AG20443 (cell line): ENCODE results near the gene EOLA2.
"Not testable (repeated sequence)": the region's sequence is repeated elsewhere in the genome, so short reads cannot be mapped to it uniquely, and the experiment has no call there.

Experiments used
- DNase-seq: peaks from one replicate; pipeline ENCODE4 v3.0.0; 2012; ENCODE audit warnings: low spot score, mixed read lengths

The EOLA2 gene

DNA sequence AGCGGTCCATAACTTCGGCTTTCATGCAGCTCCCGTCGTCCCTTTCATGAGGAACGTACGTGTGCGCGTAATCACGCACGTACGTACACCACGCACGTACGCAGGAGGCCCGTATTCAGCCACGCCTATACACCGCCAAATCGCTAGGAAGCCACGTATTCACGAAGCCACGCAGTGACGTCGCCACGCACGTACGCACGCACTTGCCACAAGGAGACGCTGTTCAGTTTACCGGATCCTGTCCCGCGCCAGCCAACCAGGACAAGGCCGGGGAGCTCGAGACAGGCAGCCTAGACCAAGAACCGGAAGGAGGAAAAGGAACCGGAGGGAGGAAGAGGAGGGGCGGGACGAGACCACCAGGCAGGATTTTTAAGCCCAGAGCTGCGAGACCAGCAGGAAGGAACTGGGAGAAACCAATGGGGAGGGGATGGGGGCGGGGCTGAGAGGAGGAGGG lies at the start of gene EOLA2:
EOLA2 (minus strand) TSS at position 65 of the 454 bp plus-strand sequence. CDS start 4,617 bp downstream, outside the sequence.
- DNase-seq, result peak; percentile 68

GRCh38 chrX:149987613-149988012 lies 49.3 kb upstream of the EOLA2 start:
- no peak for DNase-seq

GRCh38 chrX:149984411-149984810 lies 46.1 kb upstream of the EOLA2 start:
- DNase-seq, result no peak

DNA sequence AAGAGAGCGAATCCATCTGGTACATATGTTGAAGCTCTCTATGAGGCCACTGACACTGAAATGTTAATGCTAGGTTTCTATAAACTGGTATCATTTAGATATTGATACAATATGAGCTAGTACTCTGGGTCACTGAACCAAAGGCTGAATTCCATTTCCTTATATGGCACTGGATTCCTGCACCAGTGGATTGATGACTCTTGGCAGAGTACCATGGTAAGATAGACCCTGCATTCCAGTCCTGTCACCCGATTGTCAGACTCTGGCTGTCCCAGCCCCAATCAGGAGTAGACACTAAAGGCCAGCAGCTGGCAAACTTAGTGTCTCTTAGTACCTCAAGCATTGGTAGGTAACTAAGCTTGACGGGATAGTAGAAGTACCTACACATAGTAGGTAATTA lies 44.0 kb upstream of the EOLA2 start:
- peak; percentile 7 for DNase-seq

GRCh38 chrX:149979126-149979644 lies 40.9 kb upstream of the EOLA2 start:
- no peak for DNase-seq

GRCh38 chrX:149962859-149963757 lies 24.8 kb upstream of the EOLA2 start:
- peak; percentile 70 for DNase-seq

DNA sequence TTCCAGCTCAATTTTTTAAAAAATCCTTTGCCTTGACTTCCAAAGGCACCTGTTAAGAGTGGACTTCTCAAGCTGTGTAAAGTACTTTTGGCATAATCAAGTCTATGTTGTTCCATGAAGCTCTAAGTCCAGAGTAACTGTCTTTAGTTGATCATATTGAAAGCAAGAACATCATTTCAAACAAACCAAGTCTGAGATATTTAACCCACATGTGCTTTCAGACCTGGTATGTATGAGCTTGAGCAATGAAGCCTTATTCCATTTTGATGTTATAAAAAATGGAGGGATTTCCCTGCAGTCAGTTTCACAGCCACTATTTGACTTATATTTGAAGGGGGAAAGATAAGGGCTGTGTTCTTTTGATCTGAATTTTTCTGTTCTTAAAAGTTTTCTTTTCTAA lies 23.7 kb upstream of the EOLA2 start:
- DNase-seq, result no peak

- no peak for DNase-seq
These were observed 23.3 kb upstream of the EOLA2 start for GRCh38 chrX:149961572-149961971.

DNA sequence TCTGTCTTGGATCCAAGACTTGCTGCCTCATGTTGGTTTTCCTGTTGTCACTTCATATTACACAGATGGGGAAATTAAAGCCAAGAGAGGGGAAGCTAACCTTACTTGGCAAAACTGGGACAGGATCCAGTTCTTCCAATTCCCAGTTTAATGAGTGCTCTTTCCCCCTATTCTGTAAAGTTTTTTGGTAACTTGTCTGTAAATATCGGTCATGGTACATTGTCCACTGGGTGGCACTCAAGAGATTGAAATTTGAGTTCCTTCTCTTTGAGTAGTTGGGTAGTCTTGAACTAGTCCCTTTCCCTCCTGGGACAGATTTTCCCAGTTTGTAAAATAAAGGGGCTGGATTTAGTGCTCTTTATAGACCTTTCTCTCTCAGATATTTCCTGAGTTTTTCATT lies 12.4 kb upstream of the EOLA2 start:
- DNase-seq, result peak; percentile 42

GRCh38 chrX:149949743-149950436 lies 11.6 kb upstream of the EOLA2 start:
- no peak for DNase-seq

DNA sequence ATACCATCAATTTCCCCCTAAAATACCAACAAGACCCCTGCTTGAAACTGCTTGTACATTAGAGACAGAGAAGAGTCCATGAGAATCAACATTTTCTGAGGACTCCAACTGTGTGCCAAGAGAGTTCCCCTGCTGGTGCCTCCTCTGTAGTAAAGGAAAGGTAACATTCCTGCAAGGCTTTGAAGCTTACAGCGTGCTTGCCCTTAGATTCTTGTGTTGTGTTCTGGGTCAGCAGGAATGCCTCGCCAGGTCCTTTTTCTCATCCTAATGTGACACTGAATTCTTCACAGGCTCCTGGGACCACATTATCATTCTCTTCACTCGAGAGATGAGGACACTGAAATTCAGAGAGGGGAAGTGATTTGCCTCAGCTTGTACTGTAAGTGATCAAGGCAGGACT lies 9.7 kb upstream of the EOLA2 start:
- no peak for DNase-seq

- not testable (repeated sequence) for DNase-seq
These were observed 8.6 kb upstream of the EOLA2 start for GRCh38 chrX:149946932-149947331.

- not testable (repeated sequence) for DNase-seq
These were observed 7.5 kb upstream of the EOLA2 start for GRCh38 chrX:149945820-149946219.

GRCh38 chrX:149945087-149945670 lies 6.9 kb upstream of the EOLA2 start:
- DNase-seq, result not testable (repeated sequence)

- DNase-seq, result not testable (repeated sequence)
These were observed 2.4 kb upstream of the EOLA2 start for GRCh38 chrX:149940674-149941024.

DNA sequence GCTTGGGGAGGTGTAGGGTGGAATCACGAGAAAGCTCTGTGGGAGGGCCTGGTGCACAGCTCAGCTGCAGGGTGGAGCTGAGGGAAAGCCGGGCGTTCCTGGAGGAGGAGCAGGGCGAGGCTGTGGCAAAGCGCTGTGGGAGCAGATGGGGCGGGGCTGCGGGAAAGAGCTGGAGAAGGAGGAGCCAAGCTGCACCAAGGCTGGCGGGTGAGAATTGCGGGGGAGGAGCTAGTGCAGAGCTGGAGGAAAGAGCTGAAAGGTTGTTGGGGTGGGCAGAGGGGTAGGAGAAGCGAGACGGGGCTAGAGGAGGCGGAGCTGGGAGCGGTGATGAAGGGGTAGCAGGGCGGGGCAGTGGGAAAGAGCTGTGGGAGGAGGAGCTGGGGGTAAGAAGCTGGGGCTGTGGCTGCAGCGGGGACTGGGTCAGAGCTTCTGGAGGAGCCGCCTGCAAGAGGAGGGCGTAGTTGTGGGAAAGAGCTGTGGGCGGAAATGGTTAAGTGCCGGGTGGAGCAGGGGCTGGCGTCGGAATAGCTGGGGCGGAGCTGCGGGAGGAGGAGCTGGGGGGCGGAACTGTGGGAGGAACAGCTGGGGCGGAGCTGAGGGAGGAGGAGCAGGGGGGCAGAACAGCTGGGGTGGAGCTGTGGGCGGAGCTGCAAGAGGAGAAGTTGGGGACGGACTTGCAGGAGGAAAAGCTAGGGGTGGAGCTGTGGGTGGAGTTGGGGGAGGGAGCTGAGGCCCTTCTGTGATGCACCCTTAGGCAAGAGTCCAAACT lies 1.8 kb upstream of the EOLA2 start:
- DNase-seq, result peak; percentile 85

GRCh38 chrX:149939655-149939904 lies 1.3 kb upstream of the EOLA2 start:
- no peak for DNase-seq

GRCh38 chrX:149938881-149939654 lies 777 bp upstream of the EOLA2 start:
- peak; percentile 74 for DNase-seq

DNA sequence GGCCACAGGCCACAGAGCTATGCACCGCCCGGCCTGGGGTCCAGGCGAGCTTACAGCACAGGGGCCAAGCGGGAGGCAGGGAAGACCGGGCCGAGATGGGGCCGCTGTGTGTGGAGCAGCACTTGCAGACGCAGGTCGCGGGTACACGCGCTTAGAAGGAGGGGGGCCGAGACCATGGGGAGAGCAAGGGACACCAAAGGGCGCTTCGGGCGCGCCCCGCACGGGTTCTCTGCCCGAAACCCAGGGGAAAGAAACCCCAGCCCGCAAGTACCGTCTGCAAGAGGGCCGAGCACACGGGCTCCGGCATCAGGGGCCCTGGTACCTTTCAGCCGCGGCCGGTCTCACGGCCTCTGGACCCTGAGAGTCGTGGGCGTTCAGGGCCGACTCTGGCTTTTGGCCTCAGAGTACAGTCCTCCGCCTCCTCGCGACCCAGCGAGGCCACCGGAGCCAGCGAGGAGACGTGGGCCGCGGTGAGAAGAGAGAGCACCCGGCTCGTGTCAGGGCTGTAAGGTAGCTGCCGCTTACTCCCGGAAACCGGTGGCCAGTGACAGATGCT lies 342 bp downstream of the EOLA2 start:
- no peak for DNase-seq

DNA sequence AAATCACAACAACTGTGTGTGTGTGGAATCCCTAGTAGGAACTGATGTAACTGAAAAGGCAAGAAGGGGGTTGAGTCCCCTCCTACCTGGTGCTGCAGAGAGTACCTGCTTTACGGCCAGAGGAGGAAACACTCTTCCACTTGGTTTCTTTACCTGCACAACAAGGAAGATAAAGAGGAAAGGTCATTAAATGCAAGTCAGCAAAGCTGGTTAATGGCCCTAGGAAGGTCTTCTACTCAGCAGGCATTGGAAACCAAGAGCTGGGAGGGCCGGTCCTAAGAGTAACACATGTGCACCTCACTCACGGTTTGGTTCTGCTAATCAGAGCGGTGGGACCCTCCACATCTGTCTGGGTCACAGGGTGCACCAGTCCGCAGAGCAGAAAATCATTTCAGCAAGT lies 963 bp downstream of the EOLA2 start:
- DNase-seq, result not testable (repeated sequence)

- DNase-seq, result not testable (repeated sequence)
These were observed 4.7 kb downstream of the EOLA2 start for GRCh38 chrX:149933547-149933946.
